GM12878 (cell line): Measurements from ENCODE around the gene MYBPHL. TPM values are rescaled to one million over a fixed set of nuclear protein-coding genes. Genes with fewer than 3 reads are reported as not detected.

Experiments
- polyA plus RNA-seq, 11 experiments: library from polyadenylated mRNA; depleted of rRNA in 4 of 11; unstranded in 6 of 11; stranded (reverse) in 5 of 11; fragments of >200 nt; fragmentation: Nextera tagmentation in 4 of 11; fragmentation: Illumina TruSeq in 1 of 11; extraction: Ambion mirVana in 4 of 11; extraction: Trizol in 1 of 11; gene quantifications; 1 replicate in 1 of 11; 2 replicates in 10 of 11; pipeline versions ENCODE4 v1.2.1 to v1.2.3, GENCODE V29; 2011 to 2016; ENCODE audit warnings: inconsistent platforms in 2 of 11, missing spikeins in 2 of 11, low read depth in 1 of 11
- total RNA-seq, 4 experiments: library from RNA; depleted of rRNA in 3 of 4; stranded (reverse); fragments of >200 nt in 3 of 4; fragmentation: Illumina TruSeq in 1 of 4; extraction: Trizol in 1 of 4; gene quantifications; 2 replicates each; pipeline versions ENCODE4 v1.2.1 to v1.2.3, GENCODE V29; 2013 to 2021

MYBPHL gene
- total and polyA plus RNA-seq, 10 of the 15 experiments (the other 5 are each of a cell fraction or from before 2014, with no cell fraction given) = 0.16 to 0.75 (median 0.54) TPM; not detected in 7

Other genes with a start within 250 kb of the MYBPHL start
Only the 7 nearest of the 14 such genes appear.
- 120 and 123 TPM in 2 replicates for gene SARS1, start 93.1 kb downstream of the MYBPHL start, total RNA-seq (2014; rRNA removed)
- gene SARS1, start 93.1 kb downstream of the MYBPHL start, total RNA-seq (2014; rRNA removed; fragmentation: Illumina TruSeq; extraction: Trizol) = 133 and 137 TPM in 2 replicates
- 110 and 115 TPM in 2 replicates for gene SARS1, start 93.1 kb downstream of the MYBPHL start, total RNA-seq (2021)
- gene SARS1, start 93.1 kb downstream of the MYBPHL start, polyA plus RNA-seq (2011; rRNA removed) = 87.1 and 116 TPM in 2 replicates
- gene SARS1, start 93.1 kb downstream of the MYBPHL start, polyA plus RNA-seq (2014; fragmentation: Illumina TruSeq; extraction: Trizol) = 139 and 152 TPM in 2 replicates
- 100 to 1,000 TPM; 148 to 202 TPM for gene SARS1, start 93.1 kb downstream of the MYBPHL start, polyA plus RNA-seq (2014; fragmentation: Nextera tagmentation; extraction: Ambion mirVana)
- gene SARS1, start 93.1 kb downstream of the MYBPHL start, polyA plus RNA-seq (2014; rRNA removed) = 103 and 110 TPM in 2 replicates
- 100 to 1,000 TPM; 163 to 168 TPM for gene SARS1, start 93.1 kb downstream of the MYBPHL start, polyA plus RNA-seq (2016; fragmentation: Nextera tagmentation; extraction: Ambion mirVana)
- under 0.01 TPM in 1 of 2 replicates, not detected in the other for gene CELSR2, start 57.5 kb downstream of the MYBPHL start, total RNA-seq (2014; rRNA removed)
- 0.04 and 0.14 TPM in 2 replicates for gene CELSR2, start 57.5 kb downstream of the MYBPHL start, total RNA-seq (2014; rRNA removed; fragmentation: Illumina TruSeq; extraction: Trizol)
- 0.15 and 0.19 TPM in 2 replicates for gene CELSR2, start 57.5 kb downstream of the MYBPHL start, total RNA-seq (2021)
- 0.03 and 0.07 TPM in 2 replicates for gene CELSR2, start 57.5 kb downstream of the MYBPHL start, polyA plus RNA-seq (2011; rRNA removed)
- 0.02 and 0.10 TPM in 2 replicates for gene CELSR2, start 57.5 kb downstream of the MYBPHL start, polyA plus RNA-seq (2014; fragmentation: Illumina TruSeq; extraction: Trizol)
- not detected for gene CELSR2, start 57.5 kb downstream of the MYBPHL start, polyA plus RNA-seq (2014; fragmentation: Nextera tagmentation; extraction: Ambion mirVana)
- gene CELSR2, start 57.5 kb downstream of the MYBPHL start, polyA plus RNA-seq (2014; rRNA removed) = 0.01 and 0.19 TPM in 2 replicates
- gene CELSR2, start 57.5 kb downstream of the MYBPHL start, polyA plus RNA-seq (2016; fragmentation: Nextera tagmentation; extraction: Ambion mirVana) = under 1 TPM; 0.03 to 0.04 TPM
- 5.1 and 5.6 TPM in 2 replicates for gene PSRC1, start 23.9 kb downstream of the MYBPHL start, total RNA-seq (2014; rRNA removed)
- 3.0 and 3.8 TPM in 2 replicates for gene PSRC1, start 23.9 kb downstream of the MYBPHL start, total RNA-seq (2014; rRNA removed; fragmentation: Illumina TruSeq; extraction: Trizol)
- 4.7 and 6.1 TPM in 2 replicates for gene PSRC1, start 23.9 kb downstream of the MYBPHL start, total RNA-seq (2021)
- 7.9 and 8.7 TPM in 2 replicates for gene PSRC1, start 23.9 kb downstream of the MYBPHL start, polyA plus RNA-seq (2011; rRNA removed)
- 2.3 and 3.4 TPM in 2 replicates for gene PSRC1, start 23.9 kb downstream of the MYBPHL start, polyA plus RNA-seq (2014; fragmentation: Illumina TruSeq; extraction: Trizol)
- 1 to 10 TPM; 1.2 to 2.0 TPM for gene PSRC1, start 23.9 kb downstream of the MYBPHL start, polyA plus RNA-seq (2014; fragmentation: Nextera tagmentation; extraction: Ambion mirVana)
- gene PSRC1, start 23.9 kb downstream of the MYBPHL start, polyA plus RNA-seq (2014; rRNA removed) = 7.2 and 7.8 TPM in 2 replicates
- 10 to 100 TPM; 10.1 to 11.8 TPM for gene PSRC1, start 23.9 kb downstream of the MYBPHL start, polyA plus RNA-seq (2016; fragmentation: Nextera tagmentation; extraction: Ambion mirVana)
- 0.27 and 0.28 TPM in 2 replicates for gene SORT1, start 90.9 kb upstream of the MYBPHL start, total RNA-seq (2014; rRNA removed)
- 0.18 and 0.23 TPM in 2 replicates for gene SORT1, start 90.9 kb upstream of the MYBPHL start, total RNA-seq (2014; rRNA removed; fragmentation: Illumina TruSeq; extraction: Trizol)
- 1.2 and 1.4 TPM in 2 replicates for gene SORT1, start 90.9 kb upstream of the MYBPHL start, total RNA-seq (2021)
- 0.33 and 0.62 TPM in 2 replicates for gene SORT1, start 90.9 kb upstream of the MYBPHL start, polyA plus RNA-seq (2011; rRNA removed)
- 0.16 and 0.59 TPM in 2 replicates for gene SORT1, start 90.9 kb upstream of the MYBPHL start, polyA plus RNA-seq (2014; fragmentation: Illumina TruSeq; extraction: Trizol)
- under 1 TPM; 0.06 to 0.16 TPM for gene SORT1, start 90.9 kb upstream of the MYBPHL start, polyA plus RNA-seq (2014; fragmentation: Nextera tagmentation; extraction: Ambion mirVana)
- 0.39 and 0.42 TPM in 2 replicates for gene SORT1, start 90.9 kb upstream of the MYBPHL start, polyA plus RNA-seq (2014; rRNA removed)
- gene SORT1, start 90.9 kb upstream of the MYBPHL start, polyA plus RNA-seq (2016; fragmentation: Nextera tagmentation; extraction: Ambion mirVana) = 1 to 10 TPM in 1 of 2 experiments, not detected in 1; 1.9 TPM
- 58.7 and 68.4 TPM in 2 replicates for gene PSMA5, start 119.4 kb upstream of the MYBPHL start, total RNA-seq (2014; rRNA removed)
- gene PSMA5, start 119.4 kb upstream of the MYBPHL start, total RNA-seq (2014; rRNA removed; fragmentation: Illumina TruSeq; extraction: Trizol) = 89.3 and 96.9 TPM in 2 replicates
- 166 and 170 TPM in 2 replicates for gene PSMA5, start 119.4 kb upstream of the MYBPHL start, total RNA-seq (2021)
- gene PSMA5, start 119.4 kb upstream of the MYBPHL start, polyA plus RNA-seq (2011; rRNA removed) = 203 and 210 TPM in 2 replicates
- gene PSMA5, start 119.4 kb upstream of the MYBPHL start, polyA plus RNA-seq (2014; fragmentation: Illumina TruSeq; extraction: Trizol) = 146 and 154 TPM in 2 replicates
- 100 to 1,000 TPM; 267 to 271 TPM for gene PSMA5, start 119.4 kb upstream of the MYBPHL start, polyA plus RNA-seq (2014; fragmentation: Nextera tagmentation; extraction: Ambion mirVana)
- gene PSMA5, start 119.4 kb upstream of the MYBPHL start, polyA plus RNA-seq (2014; rRNA removed) = 124 and 141 TPM in 2 replicates
- gene PSMA5, start 119.4 kb upstream of the MYBPHL start, polyA plus RNA-seq (2016; fragmentation: Nextera tagmentation; extraction: Ambion mirVana) = 100 to 1,000 TPM; 235 to 250 TPM
- not detected in 2 replicates for gene SYPL2, start 159.5 kb upstream of the MYBPHL start, total RNA-seq (2014; rRNA removed)
- 0.04 TPM in 1 of 2 replicates, not detected in the other for gene SYPL2, start 159.5 kb upstream of the MYBPHL start, total RNA-seq (2014; rRNA removed; fragmentation: Illumina TruSeq; extraction: Trizol)
- gene SYPL2, start 159.5 kb upstream of the MYBPHL start, total RNA-seq (2021) = 0.08 TPM in 1 of 2 replicates, not detected in the other
- gene SYPL2, start 159.5 kb upstream of the MYBPHL start, polyA plus RNA-seq (2011; rRNA removed) = 0.04 and 0.11 TPM in 2 replicates
- gene SYPL2, start 159.5 kb upstream of the MYBPHL start, polyA plus RNA-seq (2014; fragmentation: Illumina TruSeq; extraction: Trizol) = 0.06 and 0.08 TPM in 2 replicates
- under 1 TPM in 1 of 2 experiments, not detected in 1; 0.05 TPM for gene SYPL2, start 159.5 kb upstream of the MYBPHL start, polyA plus RNA-seq (2014; fragmentation: Nextera tagmentation; extraction: Ambion mirVana)
- 0.03 and 0.09 TPM in 2 replicates for gene SYPL2, start 159.5 kb upstream of the MYBPHL start, polyA plus RNA-seq (2014; rRNA removed)
- under 1 TPM in 1 of 2 experiments, not detected in 1; 0.04 TPM for gene SYPL2, start 159.5 kb upstream of the MYBPHL start, polyA plus RNA-seq (2016; fragmentation: Nextera tagmentation; extraction: Ambion mirVana)
- gene ATXN7L2, start 176.9 kb upstream of the MYBPHL start, total RNA-seq (2014; rRNA removed) = 5.0 and 5.5 TPM in 2 replicates
- gene ATXN7L2, start 176.9 kb upstream of the MYBPHL start, total RNA-seq (2014; rRNA removed; fragmentation: Illumina TruSeq; extraction: Trizol) = 2.8 TPM in 2 replicates
- 7.4 and 8.3 TPM in 2 replicates for gene ATXN7L2, start 176.9 kb upstream of the MYBPHL start, total RNA-seq (2021)
- gene ATXN7L2, start 176.9 kb upstream of the MYBPHL start, polyA plus RNA-seq (2011; rRNA removed) = 2.0 and 4.4 TPM in 2 replicates
- 1.4 and 3.3 TPM in 2 replicates for gene ATXN7L2, start 176.9 kb upstream of the MYBPHL start, polyA plus RNA-seq (2014; fragmentation: Illumina TruSeq; extraction: Trizol)
- under 1 TPM; 0.27 to 0.80 TPM for gene ATXN7L2, start 176.9 kb upstream of the MYBPHL start, polyA plus RNA-seq (2014; fragmentation: Nextera tagmentation; extraction: Ambion mirVana)
- gene ATXN7L2, start 176.9 kb upstream of the MYBPHL start, polyA plus RNA-seq (2014; rRNA removed) = 6.2 and 7.4 TPM in 2 replicates
- gene ATXN7L2, start 176.9 kb upstream of the MYBPHL start, polyA plus RNA-seq (2016; fragmentation: Nextera tagmentation; extraction: Ambion mirVana) = 1 to 10 TPM; 5.8 to 7.3 TPM